Duodenal mucosa (tissue), 2 donors: ENCODE results near the gene AKAP6.

Experiments used
- H3K27ac ChIP-seq: one replicate; pipeline ENCODE4 v1.7.0; 2013; ENCODE audit warnings: low read depth, low read length
- H3K27me3 ChIP-seq, 2 donors: one replicate each; pipeline ENCODE4 v1.7.0; 2013; ENCODE audit warnings: low read length in 2 of 2, control low read depth in 1 of 2; ENCODE audit not compliant: insufficient read depth in 2 of 2, control insufficient read depth in 1 of 2
- H3K36me3 ChIP-seq, 2 donors: one replicate each; pipeline ENCODE4 v1.7.0; 2013; ENCODE audit warnings: low read length in 2 of 2, control low read depth in 1 of 2; ENCODE audit not compliant: insufficient read depth in 2 of 2, control insufficient read depth in 1 of 2
- H3K4me1 ChIP-seq, 2 donors: one replicate each; pipeline ENCODE4 v1.7.0; 2013; ENCODE audit warnings: low read length in 2 of 2, control low read depth in 1 of 2; ENCODE audit not compliant: insufficient read depth in 2 of 2, control insufficient read depth in 1 of 2
- H3K4me3 ChIP-seq, 2 donors: one replicate each; pipeline ENCODE4 v1.7.0; 2013; ENCODE audit warnings: low read length in 2 of 2, low read depth in 1 of 2
- H3K9ac ChIP-seq, 2 donors: one replicate each; pipeline ENCODE4 v1.7.0; 2013; ENCODE audit warnings: low read length in 2 of 2, low read depth in 1 of 2
- H3K9me3 ChIP-seq, 2 donors: one replicate each; pipeline ENCODE4 v1.7.0; 2013; ENCODE audit warnings: low read length in 2 of 2, control low read depth in 1 of 2; ENCODE audit not compliant: control insufficient read depth in 1 of 2

AKAP6 gene

GRCh38 chr14:32805979-32806378, 476.9 kb downstream of the AKAP6 start:
- no peak overlapping the region for H3K27ac ChIP-seq
- no peak overlapping the region for H3K4me3 ChIP-seq
- H3K9me3 ChIP-seq = peaks cover 7 to 8% of the 10 kb centered on the region in 2 donors
- H3K27me3 ChIP-seq = no peaks in the 10 kb centered on the region
- H3K36me3 ChIP-seq = no peaks in the 10 kb centered on the region
- H3K4me1 ChIP-seq = peaks cover 0 to 3% of the 10 kb centered on the region in 2 donors
- H3K9ac ChIP-seq = no peak overlapping the region

- Histone ChIP-seq H3K4me3 (no peak overlapping the region), H3K36me3 (no peaks in the 10 kb centered on the region), H3K9ac (no peak overlapping the region), H3K9me3 (peaks cover 6 to 7% of the 10 kb centered on the region in 2 donors), H3K27ac (no peak overlapping the region), H3K27me3 (no peaks in the 10 kb centered on the region), H3K4me1 (peaks cover 0 to 3% of the 10 kb centered on the region in 2 donors)
Observed at GRCh38 chr14:32808644-32809043, 479.5 kb downstream of the AKAP6 start.

- H3K27ac ChIP-seq = no peak overlapping the region
- peaks cover 0 to 3% of the 10 kb centered on the region in 2 donors for H3K4me1 ChIP-seq
- H3K4me3 ChIP-seq = no peak overlapping the region
- no peak overlapping the region for H3K9ac ChIP-seq
- no peaks in the 10 kb centered on the region for H3K27me3 ChIP-seq
- peaks cover under 1 to 5% of the 10 kb centered on the region in 2 donors for H3K9me3 ChIP-seq
- no peaks in the 10 kb centered on the region for H3K36me3 ChIP-seq
Observed at GRCh38 chr14:32809255-32809654, 480.2 kb downstream of the AKAP6 start.

- Histone ChIP-seq H3K27me3 (no peaks in the 10 kb centered on the region), H3K9me3 (no peaks in the 10 kb centered on the region), H3K4me1 (no peaks in the 10 kb centered on the region), H3K4me3 (no peak overlapping the region), H3K27ac (no peak overlapping the region), H3K9ac (no peak overlapping the region), H3K36me3 (no peaks in the 10 kb centered on the region)
Observed at GRCh38 chr14:32813401-32813800, 484.3 kb downstream of the AKAP6 start.

GRCh38 chr14:32814721-32815120, 485.6 kb downstream of the AKAP6 start:
- no peak overlapping the region for H3K9ac ChIP-seq
- H3K27ac ChIP-seq = no peak overlapping the region
- no peak overlapping the region for H3K4me3 ChIP-seq
- H3K27me3 ChIP-seq = no peaks in the 10 kb centered on the region
- no peaks in the 10 kb centered on the region for H3K36me3 ChIP-seq
- no peaks in the 10 kb centered on the region for H3K9me3 ChIP-seq
- no peaks in the 10 kb centered on the region for H3K4me1 ChIP-seq

GRCh38 chr14:32816588-32816987, 487.5 kb downstream of the AKAP6 start:
- H3K9ac ChIP-seq = no peak overlapping the region
- no peaks in the 10 kb centered on the region for H3K4me1 ChIP-seq
- no peak overlapping the region for H3K4me3 ChIP-seq
- H3K36me3 ChIP-seq = no peaks in the 10 kb centered on the region
- no peak overlapping the region for H3K27ac ChIP-seq
- H3K9me3 ChIP-seq = no peaks in the 10 kb centered on the region
- no peaks in the 10 kb centered on the region for H3K27me3 ChIP-seq

- Histone ChIP-seq H3K4me1 (no peaks in the 10 kb centered on the region), H3K9me3 (no peaks in the 10 kb centered on the region), H3K9ac (no peak overlapping the region), H3K36me3 (no peaks in the 10 kb centered on the region), H3K27ac (no peak overlapping the region), H3K4me3 (no peak overlapping the region), H3K27me3 (no peaks in the 10 kb centered on the region)
Observed at GRCh38 chr14:32817780-32818179, 488.7 kb downstream of the AKAP6 start.

- Histone ChIP-seq H3K9me3 (no peaks in the 10 kb centered on the region), H3K27ac (no peak overlapping the region), H3K4me1 (no peaks in the 10 kb centered on the region), H3K27me3 (no peaks in the 10 kb centered on the region), H3K9ac (no peak overlapping the region), H3K36me3 (no peaks in the 10 kb centered on the region), H3K4me3 (no peak overlapping the region)
Observed at GRCh38 chr14:32818581-32818980, 489.5 kb downstream of the AKAP6 start.

GRCh38 chr14:32820181-32820580, 491.1 kb downstream of the AKAP6 start:
- no peaks in the 10 kb centered on the region for H3K36me3 ChIP-seq
- H3K27me3 ChIP-seq = no peaks in the 10 kb centered on the region
- H3K9ac ChIP-seq = no peak overlapping the region
- H3K9me3 ChIP-seq = no peaks in the 10 kb centered on the region
- H3K27ac ChIP-seq = no peak overlapping the region
- no peak overlapping the region for H3K4me3 ChIP-seq
- no peaks in the 10 kb centered on the region for H3K4me1 ChIP-seq

- H3K9ac ChIP-seq = no peak overlapping the region
Observed at GRCh38 chr14:32820682-32821081, 491.6 kb downstream of the AKAP6 start.

More at GRCh38 chr14:32820682-32821081, 491.6 kb downstream of the AKAP6 start:
- Histone ChIP-seq H3K9me3 (no peaks in the 10 kb centered on the region), H3K27ac (no peak overlapping the region), H3K36me3 (no peaks in the 10 kb centered on the region), H3K4me3 (no peak overlapping the region), H3K27me3 (no peaks in the 10 kb centered on the region), H3K4me1 (no peaks in the 10 kb centered on the region)
